Loucy (cell line): ENCODE data around the gene CACNA1C.

Experiments used
- H2AFZ ChIP-seq: fragments of 200-600 bp; sonication (generic); 2 replicates; pipeline ENCODE4 v1.6.0; 2016; ENCODE audit warnings: antibody characterized with exemption, mild to moderate bottlenecking, low read length, moderate library complexity
- H3F3A ChIP-seq: fragments of 200-600 bp; 2 replicates; pipeline ENCODE4 v1.6.0; 2016; ENCODE audit warnings: antibody characterized with exemption, low read depth, mild to moderate bottlenecking
- H3K27me3 ChIP-seq: fragments of 200-600 bp; sonication (generic); 2 replicates; pipeline ENCODE4 v1.6.1; 2014; ENCODE audit warnings: low read length, mild to moderate bottlenecking; ENCODE audit not compliant: insufficient read depth, poor library complexity, severe bottlenecking
- H3K36me3 ChIP-seq: fragments of 200-600 bp; sonication (generic); 2 replicates; pipeline ENCODE4 v1.6.1; 2016; ENCODE audit warnings: low read length; ENCODE audit not compliant: insufficient read depth
- H3K4me1 ChIP-seq: fragments of 200-600 bp; sonication (generic); 2 replicates; pipeline ENCODE4 v1.5.1; 2014; ENCODE audit warnings: low read length, mild to moderate bottlenecking; ENCODE audit not compliant: insufficient read depth, poor library complexity, severe bottlenecking
- H3K4me2 ChIP-seq: fragments of 200-600 bp; sonication (generic); 2 replicates; pipeline ENCODE4 v1.6.0; 2014; ENCODE audit warnings: antibody characterized with exemption, low read length, low read depth, mild to moderate bottlenecking; ENCODE audit not compliant: poor library complexity, severe bottlenecking
- H3K4me3 ChIP-seq: fragments of 200-600 bp; sonication (generic); 2 replicates; pipeline ENCODE4 v1.5.1; 2014; ENCODE audit warnings: low read length, mild to moderate bottlenecking, mixed read lengths; ENCODE audit not compliant: poor library complexity, severe bottlenecking
- H3K79me2 ChIP-seq: fragments of 200-600 bp; sonication (generic); 2 replicates; pipeline ENCODE4 v1.6.1; 2014; ENCODE audit warnings: low read length; ENCODE audit not compliant: insufficient read depth
- H3K9ac ChIP-seq: fragments of 200-600 bp; sonication (generic); 2 replicates; pipeline ENCODE4 v1.6.0; 2014; ENCODE audit warnings: mild to moderate bottlenecking, low read depth, low read length, moderate library complexity; ENCODE audit not compliant: poor library complexity, severe bottlenecking
- H3K9me2 ChIP-seq: fragments of 200-600 bp; sonication (generic); replicated peaks from 2 replicates; pipeline ENCODE4 v1.6.1; 2016; ENCODE audit warnings: low read depth, low read length, mixed read lengths
- H3K9me3 ChIP-seq: fragments of 200-600 bp; sonication (generic); 2 replicates; pipeline ENCODE4 v1.6.1; 2014; ENCODE audit warnings: mild to moderate bottlenecking, antibody characterized with exemption, low read length, low read depth; ENCODE audit not compliant: insufficient read depth
- H4K20me1 ChIP-seq: fragments of 200-600 bp; sonication (generic); 2 replicates; pipeline ENCODE4 v1.6.0; 2014; ENCODE audit warnings: antibody characterized with exemption, low read length, mild to moderate bottlenecking; ENCODE audit not compliant: insufficient read depth, poor library complexity, severe bottlenecking
- EZH2phosphoT487 ChIP-seq: fragments of 200-600 bp; IDR thresholded peaks from 2 replicates; pipeline ENCODE4 v1.6.1; 2018; ENCODE audit warnings: antibody characterized with exemption, mild to moderate bottlenecking, moderate library complexity, borderline replicate concordance
- TF ChIP-seq, protein P1 (sequence below): fragments of 200-600 bp; sonication (generic); conservative IDR thresholded peaks from 2 replicates; pipeline ENCODE4 v1.5.1; 2014; ENCODE audit warnings: mild to moderate bottlenecking, antibody characterized with exemption, low read length

CACNA1C gene

GRCh38 chr12:2375871-2376270, 323.1 kb downstream of the CACNA1C start:
- Histone ChIP-seq H3K4me1 (no peaks in the 10 kb centered on the region), H3F3A (no peaks in the 10 kb centered on the region), H2AFZ (no peak overlapping the region), H3K9me2 (no peaks in the 10 kb centered on the region), H3K27me3 (no peaks in the 10 kb centered on the region), H3K9me3 (no peaks in the 10 kb centered on the region), H3K4me2 (no peak overlapping the region), H3K4me3 (no peak overlapping the region), H3K9ac (no peak overlapping the region), H4K20me1 (no peaks in the 10 kb centered on the region), H3K79me2 (no peaks in the 10 kb centered on the region), H3K36me3 (no peaks in the 10 kb centered on the region)
- TF ChIP-seq EZH2phosphoT487: no peak
- TF ChIP-seq, protein P1, sequence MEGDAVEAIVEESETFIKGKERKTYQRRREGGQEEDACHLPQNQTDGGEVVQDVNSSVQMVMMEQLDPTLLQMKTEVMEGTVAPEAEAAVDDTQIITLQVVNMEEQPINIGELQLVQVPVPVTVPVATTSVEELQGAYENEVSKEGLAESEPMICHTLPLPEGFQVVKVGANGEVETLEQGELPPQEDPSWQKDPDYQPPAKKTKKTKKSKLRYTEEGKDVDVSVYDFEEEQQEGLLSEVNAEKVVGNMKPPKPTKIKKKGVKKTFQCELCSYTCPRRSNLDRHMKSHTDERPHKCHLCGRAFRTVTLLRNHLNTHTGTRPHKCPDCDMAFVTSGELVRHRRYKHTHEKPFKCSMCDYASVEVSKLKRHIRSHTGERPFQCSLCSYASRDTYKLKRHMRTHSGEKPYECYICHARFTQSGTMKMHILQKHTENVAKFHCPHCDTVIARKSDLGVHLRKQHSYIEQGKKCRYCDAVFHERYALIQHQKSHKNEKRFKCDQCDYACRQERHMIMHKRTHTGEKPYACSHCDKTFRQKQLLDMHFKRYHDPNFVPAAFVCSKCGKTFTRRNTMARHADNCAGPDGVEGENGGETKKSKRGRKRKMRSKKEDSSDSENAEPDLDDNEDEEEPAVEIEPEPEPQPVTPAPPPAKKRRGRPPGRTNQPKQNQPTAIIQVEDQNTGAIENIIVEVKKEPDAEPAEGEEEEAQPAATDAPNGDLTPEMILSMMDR: no peak

GRCh38 chr12:2376908-2377657, 324.3 kb downstream of the CACNA1C start:
- Histone ChIP-seq H2AFZ (no peak overlapping the region), H3K9me2 (no peaks in the 10 kb centered on the region), H4K20me1 (no peaks in the 10 kb centered on the region), H3K4me1 (no peaks in the 10 kb centered on the region), H3K4me2 (no peak overlapping the region), H3K36me3 (no peaks in the 10 kb centered on the region), H3K9ac (no peak overlapping the region), H3K4me3 (no peak overlapping the region), H3F3A (no peaks in the 10 kb centered on the region), H3K27me3 (no peaks in the 10 kb centered on the region), H3K9me3 (no peaks in the 10 kb centered on the region), H3K79me2 (no peaks in the 10 kb centered on the region)
- TF ChIP-seq, protein P1: no peak
- no peak for TF ChIP-seq EZH2phosphoT487

DNA sequence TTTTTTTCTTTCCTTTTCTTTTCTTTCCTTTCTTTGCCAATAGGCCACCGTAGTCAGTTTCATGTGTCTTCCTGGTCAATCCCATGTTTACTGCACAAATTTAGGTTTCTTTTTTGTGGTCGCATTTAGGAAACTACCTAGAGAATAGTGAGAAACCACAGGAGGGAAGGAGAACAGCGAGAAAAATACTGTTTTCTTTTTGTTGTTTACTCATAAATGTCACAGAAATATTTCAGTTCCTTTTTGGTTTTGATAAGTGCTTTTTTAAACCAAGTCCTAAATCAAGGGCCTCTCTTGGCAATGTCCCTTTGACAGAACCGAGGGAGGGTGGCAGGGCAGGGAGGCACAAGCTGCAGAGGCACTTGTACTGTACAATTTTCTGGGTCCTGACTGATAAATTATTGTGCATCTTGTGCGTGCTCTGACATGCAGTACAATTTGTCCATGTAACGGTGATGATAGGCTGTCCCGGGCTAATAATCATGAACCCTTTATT, 326.1 kb downstream of the CACNA1C start:
- H3K4me3 ChIP-seq: no peak overlapping the region
- H3K9ac ChIP-seq: no peak overlapping the region
- no peaks in the 10 kb centered on the region for H3F3A ChIP-seq
- H3K27me3 ChIP-seq: no peaks in the 10 kb centered on the region
- no peak overlapping the region for H2AFZ ChIP-seq
- H3K9me3 ChIP-seq: no peaks in the 10 kb centered on the region
- H3K36me3 ChIP-seq: no peaks in the 10 kb centered on the region
- no peak overlapping the region for H3K4me2 ChIP-seq
- no peaks in the 10 kb centered on the region for H4K20me1 ChIP-seq
- no peaks in the 10 kb centered on the region for H3K4me1 ChIP-seq
- H3K79me2 ChIP-seq: no peaks in the 10 kb centered on the region
- H3K9me2 ChIP-seq: no peaks in the 10 kb centered on the region
- TF ChIP-seq, protein P1: no peak
- TF ChIP-seq EZH2phosphoT487: no peak
